NCI-H460 (cell line): ENCODE measurements around the gene CFAP97D1. TPM values are rescaled to one million over a fixed set of nuclear protein-coding genes. Genes with fewer than 3 reads are reported as not detected.
"Not testable (repeated sequence)": the region's sequence is repeated elsewhere in the genome, so short reads cannot be mapped to it uniquely, and the experiment has no call there.

ENCODE experiments used
- DNase-seq: peaks from one replicate; pipeline ENCODE4 v3.0.0-alpha.2; 2016; ENCODE audit warnings: low read depth; ENCODE audit errors: extremely low read depth
- total RNA-seq: library from RNA; depleted of rRNA; stranded (reverse); fragments of >200 nt; shearing (Covaris generic); gene quantifications from 2 replicates; pipeline ENCODE4 v1.2.3, GENCODE V29; 2014

Gene CFAP97D1
- total RNA-seq, 1 experiment from 2014 or later = not detected

GRCh38 chr17:43790311-43790940 lies 10.2 kb downstream of the CFAP97D1 start:
- DNase-seq = no peak

- DNase-seq = peak; percentile 74
These were observed 11.4 kb downstream of the CFAP97D1 start for GRCh38 chr17:43791589-43791988.

GRCh38 chr17:43792668-43793067 lies 12.4 kb downstream of the CFAP97D1 start:
- DNase-seq = not testable (repeated sequence)

GRCh38 chr17:43798024-43798423 lies 17.8 kb downstream of the CFAP97D1 start:
- DNase-seq = not testable (repeated sequence)

- DNase-seq = no peak
These were observed 18.8 kb downstream of the CFAP97D1 start for GRCh38 chr17:43799047-43799446.

GRCh38 chr17:43800736-43801135 lies 20.5 kb downstream of the CFAP97D1 start:
- no peak for DNase-seq

GRCh38 chr17:43801844-43802243 lies 21.6 kb downstream of the CFAP97D1 start:
- no peak for DNase-seq

GRCh38 chr17:43803758-43804157 lies 23.5 kb downstream of the CFAP97D1 start:
- DNase-seq = no peak

- no peak for DNase-seq
These were observed 24.9 kb downstream of the CFAP97D1 start for GRCh38 chr17:43805117-43805516.

GRCh38 chr17:43808076-43808475 lies 27.8 kb downstream of the CFAP97D1 start:
- no peak for DNase-seq

- DNase-seq = no peak
These were observed 28.9 kb downstream of the CFAP97D1 start for GRCh38 chr17:43809121-43809520.

GRCh38 chr17:43810226-43810715 lies 30.0 kb downstream of the CFAP97D1 start:
- no peak for DNase-seq

GRCh38 chr17:43810823-43811222 lies 30.6 kb downstream of the CFAP97D1 start:
- no peak for DNase-seq

GRCh38 chr17:43812396-43813265 lies 32.4 kb downstream of the CFAP97D1 start:
- DNase-seq = no peak

- no peak for DNase-seq
These were observed 33.2 kb downstream of the CFAP97D1 start for GRCh38 chr17:43813386-43813785.

- DNase-seq = no peak
These were observed 33.8 kb downstream of the CFAP97D1 start for GRCh38 chr17:43814026-43814425.

- DNase-seq = no peak
These were observed 34.5 kb downstream of the CFAP97D1 start for GRCh38 chr17:43814714-43815113.

- DNase-seq = no peak
These were observed 36.4 kb downstream of the CFAP97D1 start for GRCh38 chr17:43816336-43817320.

GRCh38 chr17:43817826-43818225 lies 37.6 kb downstream of the CFAP97D1 start:
- no peak for DNase-seq

- DNase-seq = no peak
These were observed 38.7 kb downstream of the CFAP97D1 start for GRCh38 chr17:43818966-43819365.

GRCh38 chr17:43820759-43821158 lies 40.5 kb downstream of the CFAP97D1 start:
- DNase-seq = no peak
